K562 (cell line): ENCODE results near the gene TRNAU1AP. TPM values are rescaled to one million over a fixed set of nuclear protein-coding genes. Genes with fewer than 3 reads are reported as not detected.

Experiments
- CBX1 ChIP-seq: sonication (generic); IDR thresholded peaks from 2 replicates; pipeline ENCODE4 v1.6.1; 2016; ENCODE audit warnings: antibody characterized with exemption, low read depth, mild to moderate bottlenecking
- HNRNPUL1 ChIP-seq: fragments of 200-400 bp; formaldehyde crosslinking; IDR thresholded peaks from 2 replicates; pipeline ENCODE4 v1.6.1; 2017; ENCODE audit warnings: low read length
- IRF9 ChIP-seq: fragments of 450-650 bp; IDR thresholded peaks from 2 replicates; pipeline ENCODE4 v1.6.1; 2016; ENCODE audit warnings: missing biosample characterization, missing genetic modification characterization
- KAT8 ChIP-seq: fragments of 450-650 bp; IDR thresholded peaks from 2 replicates; pipeline ENCODE4 v1.6.1; 2016; ENCODE audit warnings: low read depth, mild to moderate bottlenecking
- LCOR ChIP-seq: sonication (generic); formaldehyde crosslinking; IDR thresholded peaks from 2 replicates; pipeline ENCODE4 v1.8.0; 2022; ENCODE audit warnings: mild to moderate bottlenecking, missing genetic modification reagents
- MAZ ChIP-seq, 2 experiments: fragments of 450-650 bp in 1 of 2; sonication (generic) in 1 of 2; formaldehyde crosslinking; IDR thresholded peaks in 1 of 2; conservative IDR thresholded peaks in 1 of 2; 2 replicates each; pipeline versions ENCODE4 v1.4.0 to v1.5.0; 2020; ENCODE audit warnings: mild to moderate bottlenecking in 1 of 2, missing genetic modification reagents in 1 of 2
- MCM7 ChIP-seq, 2 experiments: fragments of 450-650 bp; IDR thresholded peaks; 2 replicates each; pipeline ENCODE4 v1.6.1; 2016 to 2018
- NCOA4 ChIP-seq: fragments of 450-650 bp; IDR thresholded peaks from 2 replicates; pipeline ENCODE4 v1.6.1; 2018; ENCODE audit warnings: mild to moderate bottlenecking; ENCODE audit not compliant: partially characterized antibody
- NCOA6 ChIP-seq: fragments of 450-650 bp; IDR thresholded peaks from 2 replicates; pipeline ENCODE4 v1.6.1; 2017; ENCODE audit warnings: mild to moderate bottlenecking
- PRMT5 ChIP-seq: sonication (generic); formaldehyde crosslinking; IDR thresholded peaks from 2 replicates; pipeline ENCODE4 v1.5.0; 2020; ENCODE audit warnings: missing genetic modification reagents
- RAD51 ChIP-seq: fragments of 450-650 bp; IDR thresholded peaks from 2 replicates; pipeline ENCODE4 v1.7.1; 2016; ENCODE audit warnings: low read depth, mild to moderate bottlenecking, borderline replicate concordance
- TBL1XR1 ChIP-seq, 2 experiments: IDR thresholded peaks; 2 replicates each; pipeline ENCODE4 v1.6.1; 2012; ENCODE audit warnings: improper control_type of control experiment in 2 of 2, low read length in 2 of 2, mild to moderate bottlenecking in 1 of 2
- WHSC1 ChIP-seq: IDR thresholded peaks from one replicate; pipeline ENCODE4 v1.6.1; 2012; ENCODE audit warnings: low read length, control low read depth, inconsistent platforms
- ZNF134 ChIP-seq: fragments of 250-450 bp; sonication (Bioruptor Pico); conservative IDR thresholded peaks from 2 replicates; pipeline ENCODE4 v1.4.0; 2020
- ZNF197 ChIP-seq: fragments of 200-800 bp; sonication (Bioruptor generic); IDR thresholded peaks from 2 replicates; pipeline ENCODE4 v1.6.1; 2016; ENCODE audit warnings: low read depth, missing genetic modification characterization, missing compliant biosample characterization
- ZNF324 ChIP-seq: fragments of 250-450 bp; sonication (Bioruptor Pico); IDR thresholded peaks from 2 replicates; pipeline ENCODE4 v1.4.0; 2020; ENCODE audit warnings: mild to moderate bottlenecking
- ZNF592 ChIP-seq: fragments of 450-650 bp; IDR thresholded peaks from 2 replicates; pipeline ENCODE4 v1.6.1; 2017; ENCODE audit warnings: antibody characterized with exemption, mild to moderate bottlenecking
- ZNF655 ChIP-seq: fragments of 250-450 bp; sonication (Bioruptor Pico); IDR thresholded peaks from 2 replicates; pipeline ENCODE4 v1.5.0; 2021
- ZNF764 ChIP-seq: fragments of 250-450 bp; sonication (Bioruptor Pico); IDR thresholded peaks from 2 replicates; pipeline ENCODE4 v1.4.0; 2020; ENCODE audit warnings: low read depth, mild to moderate bottlenecking, moderate library complexity
- ZNF830 ChIP-seq: fragments of 250-450 bp; sonication (Bioruptor Pico); IDR thresholded peaks from 2 replicates; pipeline ENCODE4 v1.5.0; 2021; ENCODE audit warnings: mild to moderate bottlenecking
- polyA plus RNA-seq, 8 experiments: library from polyadenylated mRNA; depleted of rRNA in 4 of 8; stranded (reverse) in 5 of 8; unstranded in 3 of 8; fragments of >200 nt; fragmentation: Nextera tagmentation in 2 of 8; fragmentation: Illumina TruSeq in 1 of 8; extraction: Ambion mirVana in 2 of 8; extraction: Trizol in 1 of 8; gene quantifications; 2 replicates each; pipeline versions ENCODE4 v1.2.1 to v1.2.3, GENCODE V29; 2011 to 2014; ENCODE audit warnings: inconsistent platforms in 1 of 8, missing spikeins in 1 of 8
- total RNA-seq, 7 experiments: library from RNA; depleted of rRNA in 6 of 7; stranded (reverse); fragments of >200 nt in 6 of 7; fragmentation: Illumina TruSeq in 2 of 7; extraction: Trizol in 2 of 7; gene quantifications; 2 replicates each; pipeline versions ENCODE4 v1.2.1 to v1.2.3, GENCODE V29; 2011 to 2021; ENCODE audit warnings: low replicate concordance in 1 of 7
- TF ChIP-seq, protein P1 (sequence below): fragments of 450-650 bp; formaldehyde crosslinking; IDR thresholded peaks from 2 replicates; pipeline ENCODE4 v1.4.0; 2020; ENCODE audit warnings: mild to moderate bottlenecking
- TF ChIP-seq, protein P2 (sequence below): fragments of 250-450 bp; sonication (Bioruptor Pico); IDR thresholded peaks from 2 replicates; pipeline ENCODE4 v1.8.0; 2022; ENCODE audit warnings: moderate library complexity, mild to moderate bottlenecking, inconsistent platforms
- TF ChIP-seq, protein P3 (sequence below): fragments of 250-450 bp; sonication (Bioruptor Pico); IDR thresholded peaks from 2 replicates; pipeline ENCODE4 v1.9.0; 2021; ENCODE audit warnings: mild to moderate bottlenecking

Gene TRNAU1AP
- total and polyA plus RNA-seq, 9 of the 15 experiments (the other 6 are each of a cell fraction or from before 2014, with no cell fraction given), result 34.9 to 110 (median 46.3) TPM

- TF ChIP-seq MAZ (CRISPR knock-in tag; conservative IDR thresholded peaks at IDR 0.05 in 1 of 2, IDR thresholded peaks at IDR 0.05 in 1 of 2) (0 out of 4 replicates have a peak, but pooled peaks of 1 of the 2 experiments have one; percentile 20), ZNF764 (CRISPR knock-in tag) (no peak), ZNF655 (CRISPR knock-in tag) (no peak), TBL1XR1 (IDR thresholded peaks at IDR 0.05; ENCODE audit: low read length in 2 of 2) (0 out of 4 replicates have a peak, but pooled peaks of 1 of the 2 experiments have one; percentile 2), NCOA6 (0 out of 2 replicates have a peak, but pooled peaks have one; percentile 12), ZNF324 (CRISPR knock-in tag) (no peak), LCOR (CRISPR knock-in tag) (no peak; the same call in 1 of the 2 replicates), ZNF830 (CRISPR knock-in tag) (0 out of 2 replicates have a peak, but pooled peaks have one; percentile 42), NCOA4 (no peak), PRMT5 (CRISPR knock-in tag) (no peak), ZNF592 (no peak), CBX1 (no peak), ZNF134 (CRISPR knock-in tag) (no peak), RAD51 (no peak), ZNF197 (no peak), IRF9 (tag) (no peak), KAT8 (no peak), MCM7 (IDR thresholded peaks at IDR 0.05) (no peak), WHSC1 (no peak), HNRNPUL1 (peak; percentile 96)
- TF ChIP-seq, protein P1, sequence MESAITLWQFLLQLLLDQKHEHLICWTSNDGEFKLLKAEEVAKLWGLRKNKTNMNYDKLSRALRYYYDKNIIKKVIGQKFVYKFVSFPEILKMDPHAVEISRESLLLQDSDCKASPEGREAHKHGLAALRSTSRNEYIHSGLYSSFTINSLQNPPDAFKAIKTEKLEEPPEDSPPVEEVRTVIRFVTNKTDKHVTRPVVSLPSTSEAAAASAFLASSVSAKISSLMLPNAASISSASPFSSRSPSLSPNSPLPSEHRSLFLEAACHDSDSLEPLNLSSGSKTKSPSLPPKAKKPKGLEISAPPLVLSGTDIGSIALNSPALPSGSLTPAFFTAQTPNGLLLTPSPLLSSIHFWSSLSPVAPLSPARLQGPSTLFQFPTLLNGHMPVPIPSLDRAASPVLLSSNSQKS (CRISPR knock-in tag), result no peak
- TF ChIP-seq, protein P2, sequence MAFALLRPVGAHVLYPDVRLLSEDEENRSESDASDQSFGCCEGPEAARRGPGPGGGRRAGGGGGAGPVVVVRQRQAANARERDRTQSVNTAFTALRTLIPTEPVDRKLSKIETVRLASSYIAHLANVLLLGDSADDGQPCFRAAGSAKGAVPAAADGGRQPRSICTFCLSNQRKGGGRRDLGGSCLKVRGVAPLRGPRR (CRISPR knock-in tag), result no peak
- TF ChIP-seq, protein P3, sequence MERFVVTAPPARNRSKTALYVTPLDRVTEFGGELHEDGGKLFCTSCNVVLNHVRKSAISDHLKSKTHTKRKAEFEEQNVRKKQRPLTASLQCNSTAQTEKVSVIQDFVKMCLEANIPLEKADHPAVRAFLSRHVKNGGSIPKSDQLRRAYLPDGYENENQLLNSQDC, result no peak
Observed at GRCh38 chr1:28508435-28508754, 44.5 kb upstream of the TRNAU1AP start (continued).
